ENCODE data around the gene PALM.

- TF ChIP-seq EZH2 (IDR thresholded peaks at IDR 0.05; ENCODE audit: low read length), result no peak
- TF ChIP-seq CTCF (optimal IDR thresholded peaks at IDR 0.05 in 1 of 3, IDR thresholded peaks at IDR 0.05 in 1 of 3, conservative IDR thresholded peaks at IDR 0.05 in 1 of 3; ENCODE audit: extremely low read depth in 1 of 3, insufficient read depth in 2 of 3, low read length in 3 of 3), result peak in 1 of 3 experiments; percentile 3
Observed at GRCh38 chr19:679418-680286, 29.1 kb upstream of the PALM start.
